Right ventricle myocardium superior (tissue), 1 donor: ENCODE measurements around the gene IFNL4. TPM values are rescaled to one million over a fixed set of nuclear protein-coding genes. Genes with fewer than 3 reads are reported as not detected.
"Not testable (repeated sequence)": the region's sequence is repeated elsewhere in the genome, so short reads cannot be mapped to it uniquely, and the experiment has no call there.

ENCODE experiments used
- ATAC-seq: fragments of 200-7000 bp; cut with Tn5 transposase; one replicate; pipeline ENCODE4 v1.9.1; 2020; ENCODE audit warnings: mild to moderate bottlenecking; ENCODE audit not compliant: poor library complexity
- DNase-seq: peaks from one replicate; pipeline ENCODE4 v3.0.0-alpha.2; 2020
- intact Hi-C: fragments of 100-400 bp; cut with DNase I; formaldehyde crosslinking; loops from one replicate; pipeline ENCODE4 v1.11.2; 2022
- total RNA-seq: library from RNA; stranded (reverse); fragmentation: NEBNext Ultra II Directional; extraction: Animal tissue kit (Norgen Biotek cat#: 25700); gene quantifications from one replicate; pipeline ENCODE4 v1.2.1, GENCODE V29; 2021
- donor health status: DM: no; HTN: yes; CAD: no; lungs with severe emphysema.

Gene IFNL4
- total RNA-seq, 1 donor from 2014 or later: not detected

- intact Hi-C loops: no loop called here
- no peak for ATAC-seq
- DNase-seq: no peak
These were observed 11.2 kb downstream of the IFNL4 start for GRCh38 chr19:39237200-39238184.

GRCh38 chr19:39236527-39236926, 12.1 kb downstream of the IFNL4 start:
- ATAC-seq (no peak), DNase-seq (no peak)
- intact Hi-C loops: no loop called here

GRCh38 chr19:39232708-39233107, 15.9 kb downstream of the IFNL4 start:
- intact Hi-C loops: no loop called here
- no peak for ATAC-seq

GRCh38 chr19:39230096-39230764, 18.4 kb downstream of the IFNL4 start:
- intact Hi-C loops: no loop called here
- ATAC-seq: no peak
- DNase-seq: no peak

More at GRCh38 chr19:39232708-39233107, 15.9 kb downstream of the IFNL4 start:
- no peak for DNase-seq

GRCh38 chr19:39224910-39225309, 23.7 kb downstream of the IFNL4 start:
- DNase-seq (no peak), ATAC-seq (no peak)
- intact Hi-C loops: no loop called here

- intact Hi-C loops: no loop called here
- ATAC-seq: no peak
- no peak for DNase-seq
These were observed 24.9 kb downstream of the IFNL4 start for GRCh38 chr19:39223703-39224279.

GRCh38 chr19:39219108-39219507, 29.5 kb downstream of the IFNL4 start:
- DNase-seq, ATAC-seq, intact Hi-C loops: not testable (repeated sequence)

- ATAC-seq (no peak), DNase-seq (no peak)
- intact Hi-C loops: no loop called here
These were observed 30.2 kb downstream of the IFNL4 start for GRCh38 chr19:39218230-39219007.

GRCh38 chr19:39217094-39217493, 31.6 kb downstream of the IFNL4 start:
- DNase-seq (no peak), ATAC-seq (no peak)
- intact Hi-C loops: no loop called here

GRCh38 chr19:39215323-39215722, 33.3 kb downstream of the IFNL4 start:
- intact Hi-C loops, ATAC-seq, DNase-seq: not testable (repeated sequence)

- ATAC-seq (peak; percentile 38), DNase-seq (peak; percentile 54)
- intact Hi-C loops: no loop called here
These were observed 36.3 kb downstream of the IFNL4 start for GRCh38 chr19:39212375-39212742.

GRCh38 chr19:39211731-39212374, 36.8 kb downstream of the IFNL4 start:
- DNase-seq: no peak
- intact Hi-C loops: no loop called here
- ATAC-seq: no peak

GRCh38 chr19:39209196-39209595, 39.5 kb downstream of the IFNL4 start:
- no peak for DNase-seq
- intact Hi-C loops: no loop called here
- ATAC-seq: no peak

- intact Hi-C loops: no loop called here
- DNase-seq: no peak
- no peak for ATAC-seq
These were observed 40.4 kb downstream of the IFNL4 start for GRCh38 chr19:39208175-39208795.

- DNase-seq (no peak), ATAC-seq (no peak)
- intact Hi-C loops: no loop called here
These were observed 41.3 kb downstream of the IFNL4 start for GRCh38 chr19:39207293-39207836.

- DNase-seq (no peak), ATAC-seq (no peak)
- intact Hi-C loops: no loop called here
These were observed 42.5 kb downstream of the IFNL4 start for GRCh38 chr19:39206122-39206521.

- ATAC-seq: no peak
- no peak for DNase-seq
- intact Hi-C loops: no loop called here
These were observed 43.2 kb downstream of the IFNL4 start for GRCh38 chr19:39205449-39205764.
